Neural progenitor cell (in vitro differentiated cells): ENCODE results near the gene INTS15.

ENCODE experiments used
- EZH2phosphoT487 ChIP-seq: fragments of 200-600 bp; sonication (generic); IDR thresholded peaks from 2 replicates; pipeline ENCODE4 v1.6.1; 2017; ENCODE audit warnings: antibody characterized with exemption
- TF ChIP-seq, protein P1 (sequence below): fragments of 200-600 bp; sonication (generic); IDR thresholded peaks from 2 replicates; pipeline ENCODE4 v1.5.1; 2017; ENCODE audit warnings: antibody characterized with exemption, mild to moderate bottlenecking

DNA sequence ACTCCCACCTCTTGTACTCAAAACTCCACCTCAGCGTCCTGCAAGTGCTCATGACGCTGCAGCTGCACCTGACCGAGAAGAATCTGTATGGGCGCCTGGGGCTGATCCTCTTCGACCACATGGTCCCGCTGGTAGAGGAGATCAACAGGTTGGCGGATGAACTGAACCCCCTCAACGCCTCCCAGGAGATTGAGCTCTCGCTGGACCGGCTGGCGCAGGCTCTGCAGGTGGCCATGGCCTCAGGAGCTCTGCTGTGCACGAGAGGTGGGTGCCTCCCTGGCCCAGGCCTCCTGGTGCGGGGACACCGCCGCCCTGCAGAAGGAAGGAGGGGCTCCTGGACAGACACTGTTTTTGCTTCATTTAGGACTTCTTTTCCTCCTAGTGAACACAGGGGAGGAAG is 10.3 kb downstream of the INTS15 start:
- TF ChIP-seq, protein P1, sequence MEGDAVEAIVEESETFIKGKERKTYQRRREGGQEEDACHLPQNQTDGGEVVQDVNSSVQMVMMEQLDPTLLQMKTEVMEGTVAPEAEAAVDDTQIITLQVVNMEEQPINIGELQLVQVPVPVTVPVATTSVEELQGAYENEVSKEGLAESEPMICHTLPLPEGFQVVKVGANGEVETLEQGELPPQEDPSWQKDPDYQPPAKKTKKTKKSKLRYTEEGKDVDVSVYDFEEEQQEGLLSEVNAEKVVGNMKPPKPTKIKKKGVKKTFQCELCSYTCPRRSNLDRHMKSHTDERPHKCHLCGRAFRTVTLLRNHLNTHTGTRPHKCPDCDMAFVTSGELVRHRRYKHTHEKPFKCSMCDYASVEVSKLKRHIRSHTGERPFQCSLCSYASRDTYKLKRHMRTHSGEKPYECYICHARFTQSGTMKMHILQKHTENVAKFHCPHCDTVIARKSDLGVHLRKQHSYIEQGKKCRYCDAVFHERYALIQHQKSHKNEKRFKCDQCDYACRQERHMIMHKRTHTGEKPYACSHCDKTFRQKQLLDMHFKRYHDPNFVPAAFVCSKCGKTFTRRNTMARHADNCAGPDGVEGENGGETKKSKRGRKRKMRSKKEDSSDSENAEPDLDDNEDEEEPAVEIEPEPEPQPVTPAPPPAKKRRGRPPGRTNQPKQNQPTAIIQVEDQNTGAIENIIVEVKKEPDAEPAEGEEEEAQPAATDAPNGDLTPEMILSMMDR, result no peak
- TF ChIP-seq EZH2phosphoT487, result no peak
